SJSA1 (cell line): Measurements from ENCODE around the gene TUBG1. TPM values are rescaled to one million over a fixed set of nuclear protein-coding genes. Genes with fewer than 3 reads are reported as not detected.
A peak's percentile ranks its signal among the peaks of the same experiment; 100 is the strongest.
"Not testable (repeated sequence)": the region's sequence is repeated elsewhere in the genome, so short reads cannot be mapped to it uniquely, and the experiment has no call there.

Experiments used
- DNase-seq, 2 experiments: peaks; one replicate each; pipeline ENCODE4 v3.0.0-alpha.2; 2015 to 2020; ENCODE audit warnings: low spot score in 2 of 2, low read depth in 1 of 2
- H3K27ac ChIP-seq: fragments of 250-450 bp; sonication (Bioruptor Pico); 2 replicates; pipeline ENCODE4 v1.5.1; 2020; ENCODE audit warnings: mild to moderate bottlenecking, moderate library complexity
- H3K27me3 ChIP-seq: fragments of 250-450 bp; sonication (Bioruptor Pico); replicated peaks from 2 replicates; pipeline ENCODE4 v1.5.1; 2020; ENCODE audit warnings: mild to moderate bottlenecking, moderate library complexity
- H3K36me3 ChIP-seq: fragments of 250-450 bp; sonication (Bioruptor Pico); 2 replicates; pipeline ENCODE4 v1.5.1; 2020; ENCODE audit warnings: mild to moderate bottlenecking
- H3K4me1 ChIP-seq: fragments of 250-450 bp; sonication (Bioruptor Pico); replicated peaks from 2 replicates; pipeline ENCODE4 v1.6.1; 2021; ENCODE audit warnings: mild to moderate bottlenecking
- H3K4me3 ChIP-seq: fragments of 250-450 bp; sonication (Bioruptor Pico); 2 replicates; pipeline ENCODE4 v1.5.1; 2020; ENCODE audit warnings: mild to moderate bottlenecking
- H3K9me3 ChIP-seq: fragments of 250-450 bp; sonication (Bioruptor Pico); replicated peaks from 2 replicates; pipeline ENCODE4 v1.5.1; 2020; ENCODE audit warnings: mild to moderate bottlenecking
- total RNA-seq: library from RNA; depleted of rRNA; stranded (reverse); fragments of >200 nt; shearing (Covaris generic); gene quantifications from 2 replicates; pipeline ENCODE4 v1.2.3, GENCODE V29; 2014

TUBG1 gene
- total RNA-seq, 1 experiment from 2014 or later, result 81.4 TPM

DNA sequence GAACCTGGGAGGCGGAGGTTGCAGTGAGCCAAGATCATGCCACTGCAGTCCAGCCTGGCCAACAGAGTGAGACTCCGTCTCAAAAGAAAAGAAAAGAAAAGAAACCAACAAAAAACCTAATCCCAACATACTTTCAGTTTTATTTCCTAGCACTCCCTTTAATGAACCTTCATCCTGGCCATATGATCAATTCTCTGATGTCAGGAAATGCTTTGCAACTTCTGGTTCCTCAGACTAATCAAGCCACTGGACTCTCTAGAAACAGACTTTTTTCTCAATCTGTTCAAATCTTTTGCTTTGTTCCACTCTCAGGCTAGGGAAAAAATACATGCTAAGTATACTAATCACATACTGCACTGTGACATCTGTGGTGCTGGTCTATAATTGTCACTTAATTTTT lies 18.6 kb upstream of the TUBG1 start:
- H3K9me3 ChIP-seq, result no peaks in the 10 kb centered on the region
- H3K27ac ChIP-seq, result no peak overlapping the region
- DNase-seq, result no peak
- peaks cover 40% of the 10 kb centered on the region for H3K36me3 ChIP-seq
- no peaks in the 10 kb centered on the region for H3K27me3 ChIP-seq
- H3K4me1 ChIP-seq, result peaks cover 13% of the 10 kb centered on the region
- no peak overlapping the region for H3K4me3 ChIP-seq

DNA sequence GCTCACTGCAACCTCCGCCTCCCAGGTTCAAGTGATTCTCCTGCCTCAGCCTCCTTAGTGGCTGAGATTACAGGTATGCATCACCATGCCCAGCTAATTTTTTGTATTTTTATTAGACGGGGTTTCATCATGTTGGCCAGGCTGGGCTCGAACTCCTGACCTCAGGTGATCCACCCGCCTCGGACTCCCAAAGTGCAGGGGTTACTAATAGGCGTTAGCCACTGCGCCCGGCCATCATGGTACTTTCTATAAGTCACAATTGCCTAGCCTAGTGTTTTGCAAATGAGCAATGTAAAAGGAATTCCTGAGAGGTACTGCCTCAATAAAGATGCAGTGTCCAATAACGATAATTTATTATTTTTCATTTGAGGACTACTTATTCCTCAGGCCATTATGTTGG lies 18.1 kb upstream of the TUBG1 start:
- DNase-seq, result no peak
- H3K9me3 ChIP-seq, result no peaks in the 10 kb centered on the region

GRCh38 chr17:42596386-42596785 lies 13.1 kb upstream of the TUBG1 start:
- Histone ChIP-seq H3K9me3 (no peaks in the 10 kb centered on the region), H3K27me3 (no peaks in the 10 kb centered on the region), H3K4me1 (no peaks in the 10 kb centered on the region), H3K27ac (no peak overlapping the region), H3K36me3 (peaks cover 9% of the 10 kb centered on the region), H3K4me3 (no peak overlapping the region)
- DNase-seq, result no peak

More for the DNA sequence above, 18.1 kb upstream of the TUBG1 start:
- H3K36me3 ChIP-seq, result peaks cover 35% of the 10 kb centered on the region
- no peaks in the 10 kb centered on the region for H3K27me3 ChIP-seq
- peaks cover 13% of the 10 kb centered on the region for H3K4me1 ChIP-seq
- H3K4me3 ChIP-seq, result no peak overlapping the region
- no peak overlapping the region for H3K27ac ChIP-seq

DNA sequence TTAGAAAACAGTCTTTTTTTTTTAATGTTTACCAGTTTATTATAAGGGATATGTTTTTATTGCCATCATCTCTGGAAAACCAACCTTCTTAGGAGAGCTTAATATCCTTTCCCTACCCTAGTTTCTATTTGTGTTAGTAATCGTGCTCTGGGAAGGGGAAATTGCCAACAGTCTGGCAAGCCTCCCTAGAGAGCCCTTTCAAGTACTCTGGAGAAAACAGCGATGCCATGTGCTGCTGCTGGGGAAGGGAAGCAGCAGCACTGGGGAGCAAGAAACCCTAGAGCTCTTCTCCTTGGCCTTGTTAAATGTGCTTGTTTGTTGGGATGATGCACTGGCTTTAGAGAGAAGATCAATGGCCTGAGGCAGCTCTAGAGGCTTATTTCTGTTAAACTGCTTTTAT lies 10.6 kb upstream of the TUBG1 start:
- no peaks in the 10 kb centered on the region for H3K4me1 ChIP-seq
- H3K27ac ChIP-seq, result no peak overlapping the region
- no peaks in the 10 kb centered on the region for H3K27me3 ChIP-seq
- no peaks in the 10 kb centered on the region for H3K9me3 ChIP-seq
- peaks cover 4% of the 10 kb centered on the region; the same call in 1 of the 2 replicates for H3K36me3 ChIP-seq
- DNase-seq, result no peak
- no peak overlapping the region for H3K4me3 ChIP-seq

DNA sequence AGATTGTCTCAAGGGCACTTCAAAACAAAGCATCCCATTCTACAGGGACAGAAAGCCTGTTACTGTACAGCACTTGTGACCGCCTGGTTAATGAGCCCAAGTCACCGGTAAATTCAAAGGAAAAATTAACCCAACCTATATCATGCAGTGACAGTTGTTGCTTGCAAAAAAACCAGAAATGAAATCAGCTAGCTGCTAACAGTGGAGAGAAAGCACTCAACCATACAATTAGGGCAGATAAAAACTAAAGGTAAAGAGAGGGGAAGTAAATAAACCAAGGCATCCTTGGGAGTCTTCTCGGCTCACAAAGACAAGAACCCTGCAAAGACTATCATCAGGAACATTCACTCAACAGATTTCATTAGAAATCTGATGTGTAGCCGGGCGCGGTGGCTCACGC lies 6.2 kb upstream of the TUBG1 start:
- no peak overlapping the region for H3K27ac ChIP-seq
- no peak overlapping the region for H3K4me3 ChIP-seq
- DNase-seq, result no peak
- peaks cover 4% of the 10 kb centered on the region; the same call in 1 of the 2 replicates for H3K36me3 ChIP-seq
- H3K4me1 ChIP-seq, result peaks cover 5% of the 10 kb centered on the region
- no peaks in the 10 kb centered on the region for H3K27me3 ChIP-seq
- no peaks in the 10 kb centered on the region for H3K9me3 ChIP-seq

GRCh38 chr17:42607769-42608168 lies 1.7 kb upstream of the TUBG1 start:
- no peak overlapping the region; the same call in 1 of the 2 replicates for H3K4me3 ChIP-seq
- no peaks in the 10 kb centered on the region for H3K27me3 ChIP-seq
- no peak for DNase-seq
- H3K9me3 ChIP-seq, result no peaks in the 10 kb centered on the region
- H3K4me1 ChIP-seq, result peaks cover 11% of the 10 kb centered on the region
- no peak overlapping the region for H3K27ac ChIP-seq
- peaks cover 21% of the 10 kb centered on the region for H3K36me3 ChIP-seq

DNA sequence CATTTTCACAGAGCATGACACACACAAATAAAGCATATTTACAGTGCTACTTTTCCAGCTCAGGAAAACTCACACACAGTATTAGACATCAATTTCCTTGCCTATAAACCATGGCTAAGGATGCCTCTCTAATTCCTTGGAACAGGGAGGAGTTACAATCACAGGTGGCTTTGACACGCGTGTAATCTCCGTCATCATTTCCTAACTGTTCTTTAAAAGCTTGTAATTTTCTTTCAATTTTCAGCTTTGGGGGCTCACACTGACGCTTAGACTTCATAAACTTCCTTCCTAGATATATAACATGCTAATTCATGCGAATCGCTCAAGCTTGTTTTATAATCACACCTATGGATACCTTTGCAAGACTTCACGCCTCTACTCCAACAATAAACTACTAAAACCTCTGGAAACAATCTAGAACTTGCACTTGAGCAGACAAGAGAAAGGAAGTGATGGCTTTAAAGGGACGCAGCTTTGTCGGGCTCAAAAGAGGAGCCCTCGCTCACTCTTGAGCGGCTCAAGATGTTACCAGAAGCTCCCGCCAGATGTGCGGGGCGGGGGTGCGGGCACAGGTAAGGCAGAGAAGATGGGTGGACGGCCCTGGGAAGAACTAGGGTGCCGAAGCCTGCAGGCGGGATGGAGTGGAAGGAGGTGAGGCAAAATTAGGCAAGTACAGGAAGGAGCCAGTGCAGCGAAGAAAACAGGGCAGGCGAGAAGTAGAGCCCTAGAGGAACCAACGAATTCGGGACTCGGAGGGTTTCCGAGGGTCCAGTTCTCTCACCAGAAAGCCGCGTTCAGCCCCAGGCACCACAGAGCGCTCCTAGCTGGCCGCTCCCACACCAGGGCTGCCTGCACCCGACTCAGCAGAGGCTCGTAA lies 940 bp upstream of the TUBG1 start:
- no peaks in the 10 kb centered on the region for H3K9me3 ChIP-seq
- no peak for DNase-seq
- H3K27me3 ChIP-seq, result no peaks in the 10 kb centered on the region
- 0 out of 2 replicates have a peak overlapping the region, but pooled peaks have one; percentile 20 for H3K27ac ChIP-seq
- H3K4me3 ChIP-seq, result peak overlapping the region; percentile 68
- H3K36me3 ChIP-seq, result peaks cover 25% of the 10 kb centered on the region
- peaks cover 11% of the 10 kb centered on the region for H3K4me1 ChIP-seq

- not testable (repeated sequence) for H3K27me3 ChIP-seq, H3K9me3 ChIP-seq
- Histone ChIP-seq H3K27ac (peak overlapping the region; percentile 53), H3K4me1 (peaks cover 11% of the 10 kb centered on the region), H3K4me3 (peak overlapping the region; percentile 68), H3K36me3 (peaks cover 38% of the 10 kb centered on the region)
- peak in 1 of 2 experiments; percentile 52 for DNase-seq
These were observed 625 bp downstream of the TUBG1 start for GRCh38 chr17:42609814-42610801.

DNA sequence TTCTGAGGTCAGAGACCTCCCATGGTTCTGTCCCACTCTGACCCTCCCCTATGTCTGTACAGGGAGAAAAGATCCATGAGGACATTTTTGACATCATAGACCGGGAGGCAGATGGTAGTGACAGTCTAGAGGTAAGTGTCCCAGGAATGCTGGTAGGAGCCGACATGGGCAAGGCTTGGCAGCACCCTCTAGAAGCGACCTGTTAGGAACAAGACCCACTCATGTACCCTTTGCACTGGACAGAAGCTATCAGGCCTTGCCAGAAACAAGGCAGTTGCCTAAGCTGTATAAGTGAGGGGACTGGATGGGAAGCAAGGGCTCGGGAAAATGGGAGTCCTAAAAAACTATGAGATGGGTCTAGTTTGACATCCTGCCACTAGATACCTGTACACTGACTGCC lies 2.5 kb downstream of the TUBG1 start:
- DNase-seq, result no peak
- H3K4me3 ChIP-seq, result no peak overlapping the region
- peaks cover 45% of the 10 kb centered on the region for H3K36me3 ChIP-seq
- no peaks in the 10 kb centered on the region for H3K27me3 ChIP-seq
- no peak overlapping the region for H3K27ac ChIP-seq
- peaks cover 11% of the 10 kb centered on the region for H3K4me1 ChIP-seq
- no peaks in the 10 kb centered on the region for H3K9me3 ChIP-seq

GRCh38 chr17:42613699-42614295 lies 4.3 kb downstream of the TUBG1 start:
- no peak overlapping the region for H3K4me3 ChIP-seq
- no peaks in the 10 kb centered on the region for H3K27me3 ChIP-seq
- no peak overlapping the region for H3K27ac ChIP-seq
- no peak for DNase-seq
- peaks cover 45% of the 10 kb centered on the region for H3K36me3 ChIP-seq
- H3K9me3 ChIP-seq, result no peaks in the 10 kb centered on the region
- peaks cover 5% of the 10 kb centered on the region; the same call in 1 of the 2 replicates for H3K4me1 ChIP-seq

DNA sequence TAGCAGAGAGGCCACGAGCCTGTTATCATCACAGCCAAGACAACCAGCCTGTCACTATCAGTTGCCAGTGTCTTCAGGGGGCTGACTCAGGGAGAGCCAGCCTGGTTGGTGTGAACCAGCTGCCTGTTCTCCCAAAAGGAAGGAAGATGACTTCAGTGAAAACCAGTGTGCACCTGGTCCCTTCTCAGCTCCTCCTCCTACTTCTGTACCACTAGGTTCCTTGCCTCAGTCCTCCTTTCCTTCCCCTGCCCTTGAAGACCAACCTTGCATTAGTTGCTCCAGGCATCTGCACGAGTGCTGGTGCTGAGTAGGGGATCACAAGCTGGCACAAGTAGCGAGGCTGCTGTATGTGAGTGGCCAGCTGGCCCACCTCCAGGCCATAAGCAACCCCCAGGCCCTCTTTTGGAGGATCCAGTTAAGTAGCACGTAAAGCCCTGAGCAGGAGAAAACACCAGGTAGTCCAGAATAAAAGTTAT lies 8.5 kb downstream of the TUBG1 start:
- Histone ChIP-seq H3K4me1 (no peaks in the 10 kb centered on the region), H3K27ac (no peak overlapping the region), H3K4me3 (no peak overlapping the region), H3K36me3 (peaks cover 25% of the 10 kb centered on the region), H3K27me3 (no peaks in the 10 kb centered on the region), H3K9me3 (no peaks in the 10 kb centered on the region)
- no peak for DNase-seq

- Histone ChIP-seq H3K36me3 (peaks cover 19% of the 10 kb centered on the region), H3K9me3 (no peaks in the 10 kb centered on the region), H3K27ac (no peak overlapping the region), H3K4me3 (no peak overlapping the region), H3K27me3 (no peaks in the 10 kb centered on the region), H3K4me1 (no peaks in the 10 kb centered on the region)
- no peak for DNase-seq
These were observed 9.1 kb downstream of the TUBG1 start for GRCh38 chr17:42618442-42619150.

DNA sequence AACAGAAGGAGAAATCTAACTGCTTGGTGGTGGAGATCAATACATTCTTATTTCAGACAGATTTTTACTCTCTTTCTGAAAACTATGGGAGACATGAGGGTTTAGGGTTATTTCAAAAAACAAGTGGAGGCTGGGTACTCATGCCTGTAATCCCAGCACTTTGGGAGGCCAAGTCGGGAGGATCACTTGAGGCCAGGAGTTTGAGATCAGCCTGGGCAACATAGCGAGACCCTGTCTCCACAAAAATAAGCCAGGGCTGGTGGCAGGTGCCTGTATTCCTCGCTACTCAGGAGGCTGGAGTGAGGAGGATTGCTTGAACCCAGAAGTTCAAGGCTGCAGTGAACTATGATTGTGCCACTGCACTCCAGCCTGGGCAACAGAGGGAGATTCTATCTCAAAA lies 12.5 kb downstream of the TUBG1 start:
- not testable (repeated sequence) for H3K27ac ChIP-seq, H3K4me1 ChIP-seq, H3K36me3 ChIP-seq, H3K27me3 ChIP-seq, H3K4me3 ChIP-seq, DNase-seq, H3K9me3 ChIP-seq
